T-helper 2 cell treated with Interferon-gamma antibody and Interleukin-4, amounts not matched to agents 100 ng/mL and 5 ng/mL, for 36 hours (primary cell): Measurements from ENCODE around the gene GDF3. TPM values are rescaled to one million over a fixed set of nuclear protein-coding genes. Genes with fewer than 3 reads are reported as not detected.
"Not testable (repeated sequence)": the region's sequence is repeated elsewhere in the genome, so short reads cannot be mapped to it uniquely, and the experiment has no call there.

Source experiments
- intact Hi-C: fragments of 100-400 bp; cut with micrococcal nuclease; formaldehyde crosslinking; loops from one replicate; pipeline ENCODE4 v1.15.1; 2023
- total RNA-seq: library from RNA; stranded (reverse); gene quantifications from 2 replicates; pipeline ENCODE4 v1.2.3, GENCODE V29; 2022

Gene GDF3
- total RNA-seq, 1 donor from 2014 or later, result not detected

DNA sequence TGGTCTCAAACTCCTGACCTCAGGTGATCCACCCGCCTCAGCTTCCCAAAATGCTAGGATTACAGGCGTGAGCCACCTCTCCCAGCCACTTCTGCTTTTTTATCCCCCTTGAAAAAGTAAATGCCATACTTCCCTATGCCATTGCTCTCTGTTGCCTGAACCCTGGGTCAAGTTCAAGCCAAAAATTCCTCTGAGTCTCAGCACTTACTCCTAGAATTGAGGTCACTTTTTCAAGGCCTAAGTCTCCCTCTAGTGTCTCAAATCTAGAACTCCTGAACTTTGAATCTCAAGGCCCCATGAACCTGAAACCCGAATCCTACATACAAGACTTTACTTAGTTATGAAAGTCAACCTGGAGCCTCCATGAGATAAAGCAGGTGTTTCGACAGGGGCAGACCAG, 28.4 kb downstream of the GDF3 start:
- intact Hi-C loops, result no loop called here

GRCh38 chr12:7666595-7666994, 29.0 kb downstream of the GDF3 start:
- intact Hi-C loops, result no loop called here

GRCh38 chr12:7661741-7662140, 33.8 kb downstream of the GDF3 start:
- intact Hi-C loops, result no loop called here

DNA sequence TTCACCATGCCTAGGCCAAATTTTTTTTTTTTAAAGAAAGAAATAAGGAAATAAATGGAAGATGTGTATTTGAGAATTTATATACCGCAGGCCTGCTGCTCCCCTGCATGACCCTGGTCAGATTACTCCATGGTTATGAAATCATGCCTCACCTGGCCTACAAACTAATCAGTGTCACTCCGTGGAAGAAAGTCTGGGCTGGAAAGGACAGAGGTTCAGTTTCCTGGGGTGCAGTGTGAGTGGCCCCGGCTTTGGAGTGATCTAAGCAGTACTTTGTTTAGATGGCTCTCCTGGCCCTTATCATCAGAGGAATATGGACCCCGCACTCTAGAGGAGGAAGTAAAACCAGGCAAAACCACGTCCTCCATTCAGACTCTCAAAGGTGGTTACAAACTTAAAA, 39.5 kb downstream of the GDF3 start:
- intact Hi-C loops, result no loop called here

DNA sequence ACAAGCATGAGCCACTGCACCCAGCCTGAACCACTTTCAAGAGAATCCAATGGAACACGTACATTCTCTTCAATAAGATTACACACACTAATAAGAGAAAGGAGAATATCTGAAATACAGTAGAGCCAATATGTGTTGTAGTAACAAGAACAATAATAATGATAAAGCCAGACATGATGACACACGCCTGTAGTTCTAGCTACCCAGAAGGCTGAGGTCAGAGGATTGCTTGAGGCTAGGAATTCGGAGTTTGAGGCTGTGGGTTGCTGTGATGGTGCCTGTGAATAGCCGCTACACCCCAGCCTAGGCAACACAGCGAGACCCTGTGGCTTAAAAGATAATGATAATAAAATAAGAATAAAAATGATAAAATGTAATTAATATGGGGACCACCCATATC, 45.5 kb downstream of the GDF3 start:
- intact Hi-C loops, result no loop called here

DNA sequence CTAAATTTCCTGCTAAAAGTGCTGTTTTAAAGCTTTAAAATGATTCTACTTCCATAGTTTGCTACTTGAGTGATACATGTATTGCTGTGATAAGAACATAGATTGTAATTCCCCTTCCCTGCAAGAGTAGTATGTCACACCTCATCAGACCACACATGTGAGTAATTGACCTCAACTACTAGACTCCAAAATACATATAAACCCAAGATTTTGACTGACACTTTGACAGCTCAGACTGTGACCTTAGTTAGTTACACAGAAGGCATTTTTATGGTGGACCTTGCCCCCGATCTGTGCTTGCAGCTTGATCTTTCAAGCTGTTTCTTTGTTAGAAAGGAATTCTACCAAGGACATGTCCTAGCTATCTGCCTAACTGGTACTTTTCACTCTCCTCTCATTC, 48.5 kb downstream of the GDF3 start:
- intact Hi-C loops, result no loop called here

- intact Hi-C loops, result no loop called here
Measured at GRCh38 chr12:7646178-7646475, 49.4 kb downstream of the GDF3 start.

GRCh38 chr12:7645395-7646177, 50.0 kb downstream of the GDF3 start:
- intact Hi-C loops, result no loop called here

DNA sequence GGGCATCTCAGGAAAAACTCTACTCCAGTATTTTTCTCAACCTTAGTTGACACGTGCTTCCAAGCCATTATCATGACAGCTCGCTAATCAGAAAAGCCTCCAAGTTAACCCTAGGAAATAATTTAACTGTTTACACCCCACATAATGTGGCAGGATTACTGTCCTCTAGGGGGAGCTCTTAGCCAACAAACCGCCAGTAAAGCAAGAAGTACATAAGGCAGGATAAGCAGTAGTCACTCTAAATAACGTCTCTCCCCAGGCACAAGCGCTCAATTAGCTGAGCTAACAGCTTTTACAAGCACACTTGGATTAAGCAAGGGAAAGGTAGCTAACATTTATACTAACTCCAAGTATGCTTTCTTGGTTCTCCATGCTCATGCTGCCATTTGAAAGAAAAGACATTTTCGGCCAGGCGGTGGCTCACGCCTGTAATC, 52.7 kb downstream of the GDF3 start:
- intact Hi-C loops, result loop anchor here (2.0 kb wide), 1 partner anchor 164 kb away; no protein-coding TSS in a partner anchor

GRCh38 chr12:7642287-7642686, 53.3 kb downstream of the GDF3 start:
- intact Hi-C loops, result loop anchor here (2.0 kb wide), 1 partner anchor 165 kb away; no protein-coding TSS in a partner anchor

- intact Hi-C loops, result not testable (repeated sequence)
Measured at GRCh38 chr12:7640123-7640995, 55.2 kb downstream of the GDF3 start.

Other genes starting within 250 kb of the GDF3 start
- not detected in 2 replicates for gene CD163, start 192.0 kb downstream of the GDF3 start, total RNA-seq
- not detected in 2 replicates for gene APOBEC1, start 29.9 kb downstream of the GDF3 start, total RNA-seq
- gene DPPA3, start 15.7 kb upstream of the GDF3 start, total RNA-seq, result not detected in 2 replicates
- gene CLEC4C, start 51.6 kb upstream of the GDF3 start, total RNA-seq, result not detected in 2 replicates
- not detected in 2 replicates for gene NANOGNB, start 69.4 kb upstream of the GDF3 start, total RNA-seq
- gene NANOG, start 93.6 kb upstream of the GDF3 start, total RNA-seq, result not detected in 2 replicates
- gene SLC2A14, start 177.1 kb upstream of the GDF3 start, total RNA-seq, result 0.18 TPM in 1 of 2 replicates, not detected in the other
- 280 and 289 TPM in 2 replicates for gene SLC2A3, start 240.4 kb upstream of the GDF3 start, total RNA-seq